K562 (cell line): Measurements from ENCODE around the gene SMAD4. TPM values are rescaled to one million over a fixed set of nuclear protein-coding genes. Genes with fewer than 3 reads are reported as not detected.

Experiments
- ATAC-seq: fragments of 200-7000 bp; cut with Tn5 transposase; 3 replicates; pipeline ENCODE4 v1.9.1; 2020; ENCODE audit warnings: moderate library complexity
- BruUV-seq: library from RNA; stranded (reverse); fragments of 400-500 nt; replicated peaks from 2 replicates; lab custom pipeline; 2021; lab: Mats Ljungman, UMichigan
- CTCF ChIA-PET: fragments of 300-600 bp; formaldehyde crosslinking; extraction: SDS; loops from one replicate; lab custom pipeline; 2021; ENCODE audit warnings: low intra/inter-chr PET ratio; lab: Yijun Ruan, JAX
- POLR2A ChIA-PET: fragments of 300-600, 350-650 bp; sonication (Branson Sonifier 250); formaldehyde crosslinking; extraction: SDS; loops from one replicate; lab custom pipeline; 2021; ENCODE audit warnings: antibody characterized with exemption, inconsistent platforms; lab: Yijun Ruan, JAX
- DNase-seq, 4 experiments: peaks; one replicate each; pipeline versions ENCODE4 v3.0.0 to v3.0.0-alpha.2; 2011 to 2018; ENCODE audit warnings: low spot score in 3 of 4, mixed read lengths in 3 of 4; ENCODE audit errors: extremely low read depth in 1 of 4
- FAIRE-seq: peaks from 2 replicates; lab custom pipeline; 2011; peaks lifted over from hg19 to GRCh38; lab: Jason Lieb, UNC
- H2AFZ ChIP-seq: 2 replicates; pipeline ENCODE4 v1.6.0; 2011; ENCODE audit warnings: low read depth, low read length, control low read depth, inconsistent platforms
- H3K27ac ChIP-seq: fragments of 200-600 bp; 3 replicates; pipeline ENCODE4 v1.8.0; 2011; ENCODE audit warnings: low read depth, mild to moderate bottlenecking, control low read depth, inconsistent platforms, low read length, moderate library complexity, mixed read lengths; ENCODE audit errors: extremely low read depth
- H3K27me3 ChIP-seq, 2 experiments: fragments of 300-600 bp in 1 of 2; 2 replicates in 1 of 2; 3 replicates in 1 of 2; pipeline versions ENCODE4 v1.6.0 to v1.8.0; 2011; ENCODE audit warnings: inconsistent platforms in 2 of 2, low read length in 2 of 2, mild to moderate bottlenecking in 1 of 2, mixed read lengths in 1 of 2, moderate library complexity in 1 of 2; ENCODE audit not compliant: control insufficient read depth in 2 of 2, insufficient read depth in 2 of 2
- H3K36me3 ChIP-seq: fragments of 300-600 bp; 3 replicates; pipeline ENCODE4 v1.8.0; 2011; ENCODE audit warnings: mild to moderate bottlenecking, low read length, inconsistent platforms; ENCODE audit not compliant: control insufficient read depth, insufficient read depth
- H3K4me1 ChIP-seq, 2 experiments: fragments of 200-600 bp in 1 of 2; replicated peaks in 1 of 2; 2 replicates in 1 of 2; 3 replicates in 1 of 2; pipeline versions ENCODE4 v1.5.1 to v1.8.0; 2011; ENCODE audit warnings: inconsistent platforms in 2 of 2, low read length in 2 of 2, mild to moderate bottlenecking in 1 of 2, mixed read lengths in 1 of 2, moderate library complexity in 1 of 2; ENCODE audit not compliant: control insufficient read depth in 2 of 2, insufficient read depth in 2 of 2
- H3K4me2 ChIP-seq: 2 replicates; pipeline ENCODE4 v1.6.1; 2011; ENCODE audit warnings: low read length, control low read depth, inconsistent platforms, mixed read lengths; ENCODE audit not compliant: insufficient read depth
- H3K4me3 ChIP-seq: fragments of 200-600 bp; sonication (generic), shearing (Covaris generic); 2 replicates; pipeline ENCODE4 v1.5.1; 2016; ENCODE audit warnings: control low read depth, inconsistent platforms
- H3K79me2 ChIP-seq: fragments of 200-600 bp; 3 replicates; pipeline ENCODE4 v1.8.0; 2011; ENCODE audit warnings: low read length, inconsistent platforms; ENCODE audit not compliant: control insufficient read depth, insufficient read depth
- H3K9ac ChIP-seq, 2 experiments: 2 replicates each; pipeline versions ENCODE4 v1.6.0 to v1.6.1; 2011; ENCODE audit warnings: low read depth in 2 of 2, low read length in 2 of 2, control low read depth in 1 of 2, inconsistent platforms in 1 of 2, mild to moderate bottlenecking in 1 of 2, mixed read lengths in 1 of 2; ENCODE audit not compliant: insufficient read depth in 1 of 2
- H3K9me1 ChIP-seq: one replicate; pipeline ENCODE4 v1.6.0; 2011; ENCODE audit warnings: inconsistent platforms, mild to moderate bottlenecking, low read length, moderate library complexity; ENCODE audit not compliant: control insufficient read depth, insufficient read depth
- H3K9me3 ChIP-seq: replicated peaks from 2 replicates; pipeline ENCODE4 v1.5.1; 2011; ENCODE audit warnings: low read depth, low read length, inconsistent platforms; ENCODE audit not compliant: control insufficient read depth, insufficient read depth
- H4K20me1 ChIP-seq: replicated peaks from 2 replicates; pipeline ENCODE4 v1.6.1; 2011; ENCODE audit warnings: low read length, inconsistent platforms, mixed read lengths; ENCODE audit not compliant: control insufficient read depth, insufficient read depth
- FOXM1 ChIP-seq, 2 experiments: fragments of 450-650 bp in 1 of 2; sonication (generic) in 1 of 2; formaldehyde crosslinking in 1 of 2; IDR thresholded peaks; 2 replicates each; pipeline versions ENCODE4 v1.6.1 to v1.9.0; 2017 to 2022; ENCODE audit warnings: low read depth in 2 of 2, mild to moderate bottlenecking in 2 of 2, missing genetic modification reagents in 1 of 2, moderate library complexity in 1 of 2
- HNRNPUL1 ChIP-seq: fragments of 200-400 bp; formaldehyde crosslinking; IDR thresholded peaks from 2 replicates; pipeline ENCODE4 v1.6.1; 2017; ENCODE audit warnings: low read length
- NFIX ChIP-seq: fragments of 250-450 bp; sonication (Bioruptor Pico); IDR thresholded peaks from 2 replicates; pipeline ENCODE4 v1.4.0; 2020; ENCODE audit warnings: low read depth, mild to moderate bottlenecking, moderate library complexity
- SAFB2 ChIP-seq: fragments of 200-400 bp; formaldehyde crosslinking; IDR thresholded peaks from 2 replicates; pipeline ENCODE4 v1.6.1; 2018; ENCODE audit warnings: borderline replicate concordance, low read length, low read depth, moderate library complexity; ENCODE audit not compliant: severe bottlenecking
- SIX5 ChIP-seq, 2 experiments: IDR thresholded peaks; 2 replicates each; pipeline ENCODE4 v1.6.1; 2011; ENCODE audit warnings: low read length in 2 of 2, borderline replicate concordance in 1 of 2, low read depth in 1 of 2, mild to moderate bottlenecking in 1 of 2, moderate library complexity in 1 of 2; ENCODE audit not compliant: insufficient read depth in 1 of 2
- ZNF165 ChIP-seq: fragments of 250-450 bp; sonication (Bioruptor Pico); IDR thresholded peaks from 2 replicates; pipeline ENCODE4 v1.4.0; 2020; ENCODE audit warnings: borderline replicate concordance
- ZNF354B ChIP-seq: fragments of 250-450 bp; sonication (Bioruptor Pico); IDR thresholded peaks from 2 replicates; pipeline ENCODE4 v1.4.0; 2020
- ZNF589 ChIP-seq: fragments of 200-800 bp; sonication (Bioruptor generic); IDR thresholded peaks from 2 replicates; pipeline ENCODE4 v1.6.1; 2016; ENCODE audit warnings: low read depth, missing genetic modification characterization, missing compliant biosample characterization
- WGBS: fragments of 100-300 bp; shearing (Covaris generic); methylation state at CpG from one replicate; pipeline ENCODE4 v1.1.6; 2016; ENCODE audit warnings: low coverage, mixed read lengths; ENCODE audit not compliant: insufficient coverage; ENCODE audit errors: missing lambda C conversion rate; 5-methylcytosine and 5-hydroxymethylcytosine counted together
- in situ Hi-C: fragments of 300-500 bp; cut with MboI; formaldehyde crosslinking; loops from 4 replicates; pipeline ENCODE4 v1.15.0; 2018; ENCODE audit warnings: inconsistent platforms, mixed read lengths
- intact Hi-C: fragments of 100-400 bp; cut with micrococcal nuclease; formaldehyde crosslinking; loops from 2 replicates; pipeline ENCODE4 v1.14.2; 2022
- polyA plus RNA-seq, 8 experiments: library from polyadenylated mRNA; depleted of rRNA in 4 of 8; stranded (reverse) in 5 of 8; unstranded in 3 of 8; fragments of >200 nt; fragmentation: Nextera tagmentation in 2 of 8; fragmentation: Illumina TruSeq in 1 of 8; extraction: Ambion mirVana in 2 of 8; extraction: Trizol in 1 of 8; gene quantifications; 2 replicates each; pipeline versions ENCODE4 v1.2.1 to v1.2.3, GENCODE V29; 2011 to 2014; ENCODE audit warnings: inconsistent platforms in 1 of 8, missing spikeins in 1 of 8
- total RNA-seq, 7 experiments: library from RNA; depleted of rRNA in 6 of 7; stranded (reverse); fragments of >200 nt in 6 of 7; fragmentation: Illumina TruSeq in 2 of 7; extraction: Trizol in 2 of 7; gene quantifications; 2 replicates each; pipeline versions ENCODE4 v1.2.1 to v1.2.3, GENCODE V29; 2011 to 2021; ENCODE audit warnings: low replicate concordance in 1 of 7
- TF ChIP-seq, protein P1 (sequence below): fragments of 250-450 bp; sonication (Bioruptor Pico); IDR thresholded peaks from 2 replicates; pipeline ENCODE4 v1.5.0; 2020; ENCODE audit warnings: mild to moderate bottlenecking
- TF ChIP-seq, protein P2 (sequence below): sonication (generic); formaldehyde crosslinking; IDR thresholded peaks from 2 replicates; pipeline ENCODE4 v1.8.0; 2022; ENCODE audit warnings: missing genetic modification reagents, mild to moderate bottlenecking, borderline replicate concordance
- TF ChIP-seq, protein P3 (sequence below), 2 experiments: fragments of 450-650 bp in 1 of 2; IDR thresholded peaks; 2 replicates each; pipeline ENCODE4 v1.6.1; 2011 to 2017; ENCODE audit warnings: low read depth in 2 of 2, antibody characterized with exemption in 1 of 2, borderline replicate concordance in 1 of 2, low read length in 1 of 2, mild to moderate bottlenecking in 1 of 2, mixed read lengths in 1 of 2; ENCODE audit not compliant: control insufficient read depth in 1 of 2

The SMAD4 gene
- total and polyA plus RNA-seq, 9 of the 15 experiments (the other 6 are each of a cell fraction or from before 2014, with no cell fraction given) = 5.7 to 55.0 (median 39.4) TPM

DNA sequence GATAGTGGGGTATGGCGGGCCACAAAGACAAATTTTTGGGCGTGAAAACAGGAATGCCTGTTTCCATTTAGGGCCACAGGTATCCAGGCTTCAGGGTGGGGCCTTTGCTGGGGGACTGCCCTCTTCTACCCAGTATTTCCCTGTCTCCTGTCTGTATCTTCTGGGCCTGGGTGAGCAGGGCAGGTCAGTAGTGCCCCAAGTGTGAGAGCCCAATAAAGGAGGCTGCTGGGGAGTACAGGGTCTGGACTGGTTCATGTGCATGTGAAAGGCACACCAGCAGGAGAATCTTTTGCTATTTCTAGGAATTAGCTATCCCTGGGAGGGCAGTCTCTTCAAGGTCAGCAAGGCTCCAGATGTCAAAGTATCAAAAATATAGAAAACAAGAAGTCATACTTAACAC is 96.0 kb downstream of the SMAD4 start:
- TF ChIP-seq FOXM1 (IDR thresholded peaks at IDR 0.05; ENCODE audit: low read depth) (no peak), FOXM1 (CRISPR knock-in tag; IDR thresholded peaks at IDR 0.05; ENCODE audit: low read depth) (no peak), NFIX (no peak), ZNF165 (CRISPR knock-in tag) (no peak), SIX5 (IDR thresholded peaks at IDR 0.05; ENCODE audit: borderline replicate concordance in 1 of 2, insufficient read depth in 1 of 2, low read depth in 1 of 2, low read length in 2 of 2) (no peak), ZNF354B (no peak), SAFB2 (no peak), ZNF589 (CRISPR knock-in tag) (no peak), HNRNPUL1 (no peak)
- TF ChIP-seq, protein P1, sequence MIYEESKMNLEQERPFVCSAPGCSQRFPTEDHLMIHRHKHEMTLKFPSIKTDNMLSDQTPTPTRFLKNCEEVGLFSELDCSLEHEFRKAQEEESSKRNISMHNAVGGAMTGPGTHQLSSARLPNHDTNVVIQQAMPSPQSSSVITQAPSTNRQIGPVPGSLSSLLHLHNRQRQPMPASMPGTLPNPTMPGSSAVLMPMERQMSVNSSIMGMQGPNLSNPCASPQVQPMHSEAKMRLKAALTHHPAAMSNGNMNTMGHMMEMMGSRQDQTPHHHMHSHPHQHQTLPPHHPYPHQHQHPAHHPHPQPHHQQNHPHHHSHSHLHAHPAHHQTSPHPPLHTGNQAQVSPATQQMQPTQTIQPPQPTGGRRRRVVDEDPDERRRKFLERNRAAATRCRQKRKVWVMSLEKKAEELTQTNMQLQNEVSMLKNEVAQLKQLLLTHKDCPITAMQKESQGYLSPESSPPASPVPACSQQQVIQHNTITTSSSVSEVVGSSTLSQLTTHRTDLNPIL (CRISPR knock-in tag) = no peak
- TF ChIP-seq, protein P2, sequence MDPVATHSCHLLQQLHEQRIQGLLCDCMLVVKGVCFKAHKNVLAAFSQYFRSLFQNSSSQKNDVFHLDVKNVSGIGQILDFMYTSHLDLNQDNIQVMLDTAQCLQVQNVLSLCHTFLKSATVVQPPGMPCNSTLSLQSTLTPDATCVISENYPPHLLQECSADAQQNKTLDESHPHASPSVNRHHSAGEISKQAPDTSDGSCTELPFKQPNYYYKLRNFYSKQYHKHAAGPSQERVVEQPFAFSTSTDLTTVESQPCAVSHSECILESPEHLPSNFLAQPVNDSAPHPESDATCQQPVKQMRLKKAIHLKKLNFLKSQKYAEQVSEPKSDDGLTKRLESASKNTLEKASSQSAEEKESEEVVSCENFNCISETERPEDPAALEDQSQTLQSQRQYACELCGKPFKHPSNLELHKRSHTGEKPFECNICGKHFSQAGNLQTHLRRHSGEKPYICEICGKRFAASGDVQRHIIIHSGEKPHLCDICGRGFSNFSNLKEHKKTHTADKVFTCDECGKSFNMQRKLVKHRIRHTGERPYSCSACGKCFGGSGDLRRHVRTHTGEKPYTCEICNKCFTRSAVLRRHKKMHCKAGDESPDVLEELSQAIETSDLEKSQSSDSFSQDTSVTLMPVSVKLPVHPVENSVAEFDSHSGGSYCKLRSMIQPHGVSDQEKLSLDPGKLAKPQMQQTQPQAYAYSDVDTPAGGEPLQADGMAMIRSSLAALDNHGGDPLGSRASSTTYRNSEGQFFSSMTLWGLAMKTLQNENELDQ (CRISPR knock-in tag) = no peak
- TF ChIP-seq, protein P3, sequence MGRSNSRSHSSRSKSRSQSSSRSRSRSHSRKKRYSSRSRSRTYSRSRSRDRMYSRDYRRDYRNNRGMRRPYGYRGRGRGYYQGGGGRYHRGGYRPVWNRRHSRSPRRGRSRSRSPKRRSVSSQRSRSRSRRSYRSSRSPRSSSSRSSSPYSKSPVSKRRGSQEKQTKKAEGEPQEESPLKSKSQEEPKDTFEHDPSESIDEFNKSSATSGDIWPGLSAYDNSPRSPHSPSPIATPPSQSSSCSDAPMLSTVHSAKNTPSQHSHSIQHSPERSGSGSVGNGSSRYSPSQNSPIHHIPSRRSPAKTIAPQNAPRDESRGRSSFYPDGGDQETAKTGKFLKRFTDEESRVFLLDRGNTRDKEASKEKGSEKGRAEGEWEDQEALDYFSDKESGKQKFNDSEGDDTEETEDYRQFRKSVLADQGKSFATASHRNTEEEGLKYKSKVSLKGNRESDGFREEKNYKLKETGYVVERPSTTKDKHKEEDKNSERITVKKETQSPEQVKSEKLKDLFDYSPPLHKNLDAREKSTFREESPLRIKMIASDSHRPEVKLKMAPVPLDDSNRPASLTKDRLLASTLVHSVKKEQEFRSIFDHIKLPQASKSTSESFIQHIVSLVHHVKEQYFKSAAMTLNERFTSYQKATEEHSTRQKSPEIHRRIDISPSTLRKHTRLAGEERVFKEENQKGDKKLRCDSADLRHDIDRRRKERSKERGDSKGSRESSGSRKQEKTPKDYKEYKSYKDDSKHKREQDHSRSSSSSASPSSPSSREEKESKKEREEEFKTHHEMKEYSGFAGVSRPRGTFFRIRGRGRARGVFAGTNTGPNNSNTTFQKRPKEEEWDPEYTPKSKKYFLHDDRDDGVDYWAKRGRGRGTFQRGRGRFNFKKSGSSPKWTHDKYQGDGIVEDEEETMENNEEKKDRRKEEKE (IDR thresholded peaks at IDR 0.05; ENCODE audit: borderline replicate concordance in 1 of 2, control insufficient read depth in 1 of 2, low read depth in 2 of 2, low read length in 1 of 2) = no peak
- no peak overlapping the region for H3K27ac ChIP-seq
- ATAC-seq (no peak), DNase-seq (no peak), FAIRE-seq (no peak)
- peaks cover 0 to 5% of the 10 kb centered on the region in 2 experiments; a peak in 2 of 5 replicates for H3K4me1 ChIP-seq
- ChIA-PET POLR2A (no interaction called here), CTCF (no interaction called here)
- H3K9ac ChIP-seq = no peak overlapping the region
- no peaks in the 10 kb centered on the region for H4K20me1 ChIP-seq
- no peak overlapping the region for H3K4me2 ChIP-seq
- no peaks in the 10 kb centered on the region for H3K36me3 ChIP-seq
- in situ Hi-C loops = no loop called here
- no peaks in the 10 kb centered on the region for H3K9me1 ChIP-seq
- no peak overlapping the region for H3K4me3 ChIP-seq
- peaks cover 4 to 31% of the 10 kb centered on the region in 2 experiments; a peak in 3 of 5 replicates for H3K27me3 ChIP-seq
- intact Hi-C loops = no loop called here
- no peaks in the 10 kb centered on the region for H3K79me2 ChIP-seq
- WGBS = 0% methylated on average over 1 of the region's 2 CpGs
- BruUV-seq = no TSS peak
- no peak overlapping the region for H2AFZ ChIP-seq
- H3K9me3 ChIP-seq = no peaks in the 10 kb centered on the region
